Thoracic aorta (tissue), 2 donors: ENCODE measurements around the gene ZNF470. TPM values are rescaled to one million over a fixed set of nuclear protein-coding genes. Genes with fewer than 3 reads are reported as not detected.

Experiments
- ATAC-seq: fragments of 150-250 bp; one replicate; pipeline ENCODE4 v1.8.0; 2017; ENCODE audit warnings: low read depth; ENCODE audit not compliant: insufficient number of reproducible peaks, low FRiP score
- DNase-seq: peaks from one replicate; pipeline ENCODE4 v3.0.0-alpha.2; 2020; ENCODE audit warnings: low spot score
- H3K27ac ChIP-seq, 2 donors: fragments of 200-600 bp; sonication (generic); 1 replicate in 1 of 2; 2 replicates in 1 of 2; pipeline ENCODE4 v1.5.1; 2016; ENCODE audit warnings: mild to moderate bottlenecking in 2 of 2, moderate library complexity in 2 of 2
- H3K27me3 ChIP-seq: fragments of 200-600 bp; sonication (generic); replicated peaks from 2 replicates; pipeline ENCODE4 v1.6.0; 2016; ENCODE audit warnings: mild to moderate bottlenecking; ENCODE audit not compliant: insufficient read depth
- H3K36me3 ChIP-seq: fragments of 200-600 bp; sonication (generic); one replicate; pipeline ENCODE4 v1.5.1; 2016
- H3K4me1 ChIP-seq, 2 donors: fragments of 200-600 bp; sonication (generic); 1 replicate in 1 of 2; 2 replicates in 1 of 2; pipeline versions ENCODE4 v1.5.1 to v1.6.0; 2016; ENCODE audit warnings: low read depth in 2 of 2, mild to moderate bottlenecking in 1 of 2; ENCODE audit not compliant: control insufficient read depth in 1 of 2
- H3K4me3 ChIP-seq: fragments of 200-600 bp; sonication (generic); 2 replicates; pipeline ENCODE4 v1.5.1; 2016; ENCODE audit warnings: mild to moderate bottlenecking
- H3K9me3 ChIP-seq: fragments of 200-600 bp; sonication (generic); 2 replicates; pipeline ENCODE4 v1.5.1; 2016
- total RNA-seq, 2 donors: library from RNA; depleted of rRNA; stranded (reverse); fragments of >200 nt; gene quantifications; one replicate each; pipeline versions ENCODE4 v1.1.0 to v1.2.3, GENCODE V29; 2016
- TF ChIP-seq, protein P1 (sequence below): fragments of 200-600 bp; sonication (generic); IDR thresholded peaks from one replicate; pipeline ENCODE4 v1.5.1; 2019; ENCODE audit warnings: antibody characterized with exemption

The ZNF470 gene
- total RNA-seq, 2 donors from 2014 or later: 4.1 to 5.7 TPM

DNA sequence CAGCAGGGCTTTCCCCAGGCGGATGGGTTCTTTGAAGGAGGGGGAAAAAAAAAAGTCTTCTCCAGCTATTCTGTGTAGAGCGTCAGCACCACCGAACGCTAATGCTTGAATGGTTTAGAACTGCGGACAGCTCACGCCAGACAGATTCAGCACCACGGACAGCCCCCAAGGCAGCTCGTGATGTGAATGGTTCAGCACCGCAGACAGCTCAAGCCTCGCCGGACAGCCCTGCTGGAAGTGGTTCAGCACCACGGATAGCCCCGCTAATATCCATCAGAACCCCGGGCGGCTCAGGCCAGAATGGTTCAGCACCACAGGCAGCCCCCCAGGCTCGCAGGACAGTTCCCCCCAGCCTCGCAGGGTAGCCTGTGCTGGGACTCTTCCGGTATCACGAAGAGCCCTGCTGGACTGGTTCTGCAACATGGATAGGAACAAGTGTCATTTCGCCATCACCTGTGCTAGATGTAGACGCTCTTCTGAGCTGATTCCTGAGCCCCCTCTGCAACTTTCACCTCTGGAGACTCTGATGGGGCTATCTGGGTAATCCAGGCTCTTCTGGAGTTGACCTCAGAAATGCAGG, 70.8 kb downstream of the ZNF470 start:
- Histone ChIP-seq H3K27me3 (no peaks in the 10 kb centered on the region), H3K9me3 (peaks cover 40% of the 10 kb centered on the region), H3K27ac (no peak overlapping the region), H3K36me3 (no peaks in the 10 kb centered on the region), H3K4me3 (no peak overlapping the region), H3K4me1 (no peaks in the 10 kb centered on the region)
- no peak for DNase-seq
- no peak for ATAC-seq
- TF ChIP-seq, protein P1, sequence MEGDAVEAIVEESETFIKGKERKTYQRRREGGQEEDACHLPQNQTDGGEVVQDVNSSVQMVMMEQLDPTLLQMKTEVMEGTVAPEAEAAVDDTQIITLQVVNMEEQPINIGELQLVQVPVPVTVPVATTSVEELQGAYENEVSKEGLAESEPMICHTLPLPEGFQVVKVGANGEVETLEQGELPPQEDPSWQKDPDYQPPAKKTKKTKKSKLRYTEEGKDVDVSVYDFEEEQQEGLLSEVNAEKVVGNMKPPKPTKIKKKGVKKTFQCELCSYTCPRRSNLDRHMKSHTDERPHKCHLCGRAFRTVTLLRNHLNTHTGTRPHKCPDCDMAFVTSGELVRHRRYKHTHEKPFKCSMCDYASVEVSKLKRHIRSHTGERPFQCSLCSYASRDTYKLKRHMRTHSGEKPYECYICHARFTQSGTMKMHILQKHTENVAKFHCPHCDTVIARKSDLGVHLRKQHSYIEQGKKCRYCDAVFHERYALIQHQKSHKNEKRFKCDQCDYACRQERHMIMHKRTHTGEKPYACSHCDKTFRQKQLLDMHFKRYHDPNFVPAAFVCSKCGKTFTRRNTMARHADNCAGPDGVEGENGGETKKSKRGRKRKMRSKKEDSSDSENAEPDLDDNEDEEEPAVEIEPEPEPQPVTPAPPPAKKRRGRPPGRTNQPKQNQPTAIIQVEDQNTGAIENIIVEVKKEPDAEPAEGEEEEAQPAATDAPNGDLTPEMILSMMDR: no peak

Other genes starting within 250 kb of the ZNF470 start
- 1 to 10 TPM; 2.1 to 2.6 TPM for gene ZNF582, start 173.9 kb upstream of the ZNF470 start, total RNA-seq
- gene ZNF583, start 163.1 kb upstream of the ZNF470 start, total RNA-seq: 10 to 100 TPM in 1 of 2 donors, 1 to 10 TPM in 1; 4.2 to 20.9 TPM
- 1 to 10 TPM; 4.6 to 7.8 TPM for gene ZNF667, start 90.1 kb upstream of the ZNF470 start, total RNA-seq
- 1 to 10 TPM; 3.9 to 6.2 TPM for gene ZNF471, start 59.6 kb upstream of the ZNF470 start, total RNA-seq
- 10 to 100 TPM; 10.4 to 15.8 TPM for gene ZFP28, start 28.5 kb upstream of the ZNF470 start, total RNA-seq
- 10 to 100 TPM; 11.6 to 16.2 TPM for gene ZNF71, start 27.8 kb downstream of the ZNF470 start, total RNA-seq
- gene SMIM17, start 75.7 kb downstream of the ZNF470 start, total RNA-seq: 1 to 10 TPM in 1 of 2 donors, not detected in 1; 4.4 TPM
- gene ZNF835, start 104.3 kb downstream of the ZNF470 start, total RNA-seq: 10 to 100 TPM in 1 of 2 donors, 1 to 10 TPM in 1; 4.7 to 14.5 TPM